Fibroblast of villous mesenchyme (primary cell): ENCODE data around the gene UXT. TPM values are rescaled to one million over a fixed set of nuclear protein-coding genes. Genes with fewer than 3 reads are reported as not detected.
"Not testable (repeated sequence)": the region's sequence is repeated elsewhere in the genome, so short reads cannot be mapped to it uniquely, and the experiment has no call there.

Experiments used
- DNase-seq: peaks from one replicate; pipeline ENCODE4 v3.0.0-alpha.2; 2010; ENCODE audit warnings: low read depth
- H3K4me3 ChIP-seq: 2 replicates; pipeline ENCODE4 v1.5.1; 2011; ENCODE audit warnings: low read depth, mild to moderate bottlenecking, low read length
- total RNA-seq: library from RNA; depleted of rRNA; stranded (reverse); fragments of >200 nt; gene quantifications from 2 replicates; pipeline ENCODE4 v1.2.3, GENCODE V29; 2012
- TF ChIP-seq, protein P1 (sequence below): IDR thresholded peaks from 2 replicates; pipeline ENCODE4 v1.5.1; 2012; ENCODE audit warnings: low read depth, mild to moderate bottlenecking, low read length; ENCODE audit not compliant: insufficient read depth

UXT gene
- total RNA-seq, 1 donor: 91.5 TPM

DNA sequence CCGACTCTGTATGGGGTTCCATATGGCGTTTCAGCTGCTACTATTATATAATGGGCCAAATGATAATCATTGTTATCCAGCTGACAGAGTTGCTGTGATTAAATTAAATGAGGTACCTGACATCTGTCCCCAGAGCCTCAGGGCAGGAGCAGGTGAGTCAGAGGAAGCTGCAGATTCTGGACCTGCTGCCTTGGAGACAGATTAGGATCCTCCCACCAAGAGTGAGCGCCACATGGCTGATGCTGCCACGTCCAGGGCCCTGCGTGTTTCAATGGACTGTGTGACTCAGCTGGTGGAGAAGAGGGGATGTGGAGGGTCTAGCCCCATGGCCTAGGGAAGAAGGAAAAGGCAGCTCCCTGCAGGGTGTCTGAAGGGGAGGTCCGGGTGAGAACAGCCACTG, 28.3 kb upstream of the UXT start:
- TF ChIP-seq, protein P1, sequence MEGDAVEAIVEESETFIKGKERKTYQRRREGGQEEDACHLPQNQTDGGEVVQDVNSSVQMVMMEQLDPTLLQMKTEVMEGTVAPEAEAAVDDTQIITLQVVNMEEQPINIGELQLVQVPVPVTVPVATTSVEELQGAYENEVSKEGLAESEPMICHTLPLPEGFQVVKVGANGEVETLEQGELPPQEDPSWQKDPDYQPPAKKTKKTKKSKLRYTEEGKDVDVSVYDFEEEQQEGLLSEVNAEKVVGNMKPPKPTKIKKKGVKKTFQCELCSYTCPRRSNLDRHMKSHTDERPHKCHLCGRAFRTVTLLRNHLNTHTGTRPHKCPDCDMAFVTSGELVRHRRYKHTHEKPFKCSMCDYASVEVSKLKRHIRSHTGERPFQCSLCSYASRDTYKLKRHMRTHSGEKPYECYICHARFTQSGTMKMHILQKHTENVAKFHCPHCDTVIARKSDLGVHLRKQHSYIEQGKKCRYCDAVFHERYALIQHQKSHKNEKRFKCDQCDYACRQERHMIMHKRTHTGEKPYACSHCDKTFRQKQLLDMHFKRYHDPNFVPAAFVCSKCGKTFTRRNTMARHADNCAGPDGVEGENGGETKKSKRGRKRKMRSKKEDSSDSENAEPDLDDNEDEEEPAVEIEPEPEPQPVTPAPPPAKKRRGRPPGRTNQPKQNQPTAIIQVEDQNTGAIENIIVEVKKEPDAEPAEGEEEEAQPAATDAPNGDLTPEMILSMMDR: no peak
- no peak overlapping the region for H3K4me3 ChIP-seq

GRCh38 chrX:47683829-47684205, 24.8 kb upstream of the UXT start:
- peak; percentile 34 for DNase-seq
- H3K4me3 ChIP-seq: no peak overlapping the region
- TF ChIP-seq, protein P1: no peak

More for the DNA sequence above, 28.3 kb upstream of the UXT start:
- DNase-seq: no peak

DNA sequence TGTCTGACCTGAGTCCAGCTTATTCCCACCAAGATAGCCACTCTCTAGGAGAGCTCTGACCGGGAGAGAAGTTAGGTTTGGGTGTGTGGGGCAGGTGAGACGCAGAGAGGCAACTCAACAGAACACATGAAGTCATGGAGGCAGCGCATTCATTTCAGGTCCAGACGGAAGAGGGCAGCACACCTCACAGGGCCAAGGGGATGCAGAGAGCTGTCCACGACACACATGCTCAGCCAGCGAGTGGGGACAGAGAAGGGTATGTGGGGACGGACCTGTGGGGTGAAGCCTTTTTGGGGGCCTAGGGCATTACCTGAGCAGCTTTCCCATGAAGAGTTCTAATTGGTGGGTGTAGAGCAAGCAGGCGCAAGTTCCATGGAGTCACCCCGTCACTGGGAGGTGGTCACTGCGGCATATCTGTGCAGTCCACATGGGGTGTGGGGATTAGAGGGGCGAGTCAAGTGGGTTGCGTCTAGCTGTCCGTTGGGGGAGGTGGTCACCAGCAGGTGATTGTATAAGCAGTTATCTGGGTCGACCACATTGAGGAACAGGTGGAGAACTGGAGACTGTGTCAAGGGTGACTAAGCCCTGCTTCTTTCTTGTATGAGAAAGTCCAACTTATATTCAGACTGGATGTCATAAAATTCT, 24.3 kb upstream of the UXT start:
- H3K4me3 ChIP-seq: no peak overlapping the region
- DNase-seq: no peak
- TF ChIP-seq, protein P1: no peak

GRCh38 chrX:47675959-47676859, 17.2 kb upstream of the UXT start:
- DNase-seq, H3K4me3 ChIP-seq: not testable (repeated sequence)

GRCh38 chrX:47674776-47675175, 15.8 kb upstream of the UXT start:
- no peak overlapping the region for H3K4me3 ChIP-seq
- TF ChIP-seq, protein P1: no peak
- DNase-seq: no peak

GRCh38 chrX:47665797-47666196, 6.8 kb upstream of the UXT start:
- not testable (repeated sequence) for H3K4me3 ChIP-seq, DNase-seq

DNA sequence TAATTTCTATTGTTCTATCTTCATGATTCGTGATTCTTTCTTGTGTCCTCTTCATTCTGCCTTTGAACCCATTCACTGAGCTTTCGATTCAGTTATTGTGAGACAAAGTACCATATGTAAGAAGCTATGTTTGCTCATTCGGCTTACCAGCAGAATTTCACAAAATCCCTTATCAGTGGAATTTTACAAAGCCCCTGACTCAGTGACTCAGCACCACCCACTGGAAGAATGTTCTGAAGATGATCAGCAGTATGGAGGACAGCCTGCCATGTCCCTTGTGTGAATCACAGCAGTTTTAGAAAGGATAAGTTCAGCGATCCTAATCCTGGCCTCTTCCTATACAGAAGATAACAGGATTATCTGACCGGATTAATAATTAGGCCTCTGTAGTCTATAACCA, 5.8 kb upstream of the UXT start:
- no peak overlapping the region for H3K4me3 ChIP-seq
- DNase-seq: peak; percentile 74
- TF ChIP-seq, protein P1: no peak
